SH-SY5Y (cell line): ENCODE measurements around the gene BACH2.

ENCODE experiments used
- GATA2 ChIP-seq: IDR thresholded peaks from 2 replicates; pipeline ENCODE4 v1.6.1; 2011; ENCODE audit warnings: mild to moderate bottlenecking, low read depth, low read length
- GATA3 ChIP-seq: IDR thresholded peaks from 2 replicates; pipeline ENCODE4 v1.6.1; 2011; ENCODE audit warnings: low read depth, mild to moderate bottlenecking, low read length, moderate library complexity

DNA sequence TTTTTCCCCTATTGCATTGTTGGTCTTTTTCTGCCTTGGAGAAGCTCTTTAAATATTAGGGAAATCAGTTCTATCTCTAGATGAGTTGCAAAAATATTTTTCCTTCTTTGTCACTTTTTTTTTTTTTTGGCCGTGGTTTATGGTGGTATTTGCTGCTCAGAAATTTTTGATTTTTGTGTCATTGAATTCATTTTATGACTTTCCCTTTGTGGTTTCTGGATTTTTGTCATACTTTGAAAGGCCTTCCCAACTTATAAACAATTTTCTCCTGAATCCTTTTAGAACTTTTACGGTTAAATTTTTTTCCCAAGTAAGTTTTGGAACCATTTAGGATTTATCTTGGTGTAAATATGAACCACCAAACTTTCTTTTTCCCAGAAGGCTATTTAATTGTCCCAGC is 256.7 kb downstream of the BACH2 start:
- TF ChIP-seq GATA2 (no peak), GATA3 (no peak)
